ENCODE results near the gene CMKLR1.

Gene CMKLR1, protein sequence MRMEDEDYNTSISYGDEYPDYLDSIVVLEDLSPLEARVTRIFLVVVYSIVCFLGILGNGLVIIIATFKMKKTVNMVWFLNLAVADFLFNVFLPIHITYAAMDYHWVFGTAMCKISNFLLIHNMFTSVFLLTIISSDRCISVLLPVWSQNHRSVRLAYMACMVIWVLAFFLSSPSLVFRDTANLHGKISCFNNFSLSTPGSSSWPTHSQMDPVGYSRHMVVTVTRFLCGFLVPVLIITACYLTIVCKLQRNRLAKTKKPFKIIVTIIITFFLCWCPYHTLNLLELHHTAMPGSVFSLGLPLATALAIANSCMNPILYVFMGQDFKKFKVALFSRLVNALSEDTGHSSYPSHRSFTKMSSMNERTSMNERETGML

DNA sequence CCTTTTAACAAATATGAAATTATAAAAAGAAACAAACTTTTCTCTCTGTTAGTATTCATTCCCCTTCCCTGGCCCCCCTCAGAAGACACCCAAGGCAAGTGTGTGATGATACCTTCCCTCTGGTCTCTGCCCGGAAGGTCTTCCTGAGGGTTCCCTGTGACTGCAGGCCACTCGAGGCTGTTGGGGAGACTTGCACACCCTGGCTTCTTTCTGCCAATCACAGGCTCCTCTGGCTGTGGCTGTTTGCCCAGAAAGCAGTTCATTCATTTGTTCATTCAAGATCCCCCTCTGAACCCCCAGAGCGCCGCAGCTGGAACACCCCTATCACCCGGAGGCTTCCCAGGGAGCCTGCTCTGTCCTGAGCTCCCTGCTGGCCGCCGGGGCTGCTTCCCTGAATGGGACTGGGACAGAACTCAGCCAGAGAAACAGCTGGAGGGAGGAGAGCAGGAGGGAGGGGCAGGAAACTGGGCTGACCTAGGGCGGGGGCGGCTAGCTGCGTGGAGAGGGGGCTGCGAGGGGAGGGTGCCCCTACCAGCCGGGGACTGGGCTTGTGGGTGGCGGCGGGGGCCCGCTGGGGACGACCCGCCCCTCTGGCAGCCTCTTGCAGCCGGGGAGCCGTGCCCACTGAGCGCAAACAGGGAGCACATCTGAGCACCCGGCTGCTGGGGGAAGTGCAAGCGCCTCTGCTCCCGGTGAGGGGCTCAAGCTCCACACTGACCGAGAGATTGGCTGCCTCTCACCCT lies at the start of gene CMKLR1:
Gene CMKLR1, minus strand, starts transcription at position 397 of the 743 bp plus-strand sequence. CDS start 45,720 bp downstream, outside the sequence.
- in situ Hi-C loops (cut with MboI; ENCODE audit: low sequenced_read_pairs): no loop called here

DNA sequence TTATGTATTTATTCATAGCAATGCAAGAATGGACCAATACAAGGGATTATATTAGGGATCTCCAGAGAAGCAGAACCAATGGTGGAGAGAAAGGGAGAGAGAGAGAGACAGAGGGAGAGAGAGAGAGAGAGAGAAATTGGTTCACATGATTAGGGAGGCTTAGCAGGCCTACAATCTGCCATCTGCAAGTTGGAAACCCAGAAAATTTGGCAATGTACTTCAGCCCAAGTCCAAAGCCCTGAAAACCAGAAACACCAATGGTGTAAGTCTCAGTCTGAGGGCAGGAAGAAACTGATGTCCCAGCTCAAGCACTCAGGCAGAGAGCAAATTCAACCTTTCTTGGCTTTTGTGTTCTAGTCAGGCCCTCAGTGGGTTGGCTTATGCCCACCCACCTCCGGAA lies 48.7 kb upstream of the CMKLR1 start:
- in situ Hi-C loops (cut with MboI; ENCODE audit: low sequenced_read_pairs): no loop called here

DNA sequence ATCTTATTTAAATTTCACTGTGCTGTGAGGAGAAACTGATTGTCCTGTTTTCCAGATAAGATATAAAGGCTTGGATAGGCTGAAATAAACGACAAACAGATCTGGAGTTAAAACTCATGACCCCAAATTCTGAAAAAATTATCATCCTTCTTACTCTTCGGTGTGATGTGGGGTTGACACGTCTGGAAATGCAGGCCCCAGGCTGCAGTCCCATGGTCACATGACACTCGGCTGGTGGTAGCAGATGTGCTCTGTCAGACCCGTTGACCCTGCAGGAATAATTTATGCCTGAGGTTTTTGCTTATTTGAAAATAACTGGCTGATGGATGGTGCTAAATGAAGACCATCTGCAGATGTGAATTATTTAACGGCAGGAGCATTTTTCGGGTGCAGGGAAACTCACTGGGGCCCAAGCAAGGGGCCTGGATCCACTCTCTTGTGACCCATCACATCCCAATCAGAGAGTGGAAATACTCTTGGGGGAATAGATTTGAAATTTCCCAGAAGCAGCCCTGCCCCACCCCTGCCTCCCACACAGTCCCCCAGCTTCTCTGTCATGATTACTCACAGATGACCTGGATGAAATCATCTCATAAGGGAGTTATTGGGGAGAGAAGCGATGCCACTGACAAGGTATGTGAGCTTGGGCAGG lies 47.7 kb upstream of the CMKLR1 start:
- in situ Hi-C loops (cut with MboI; ENCODE audit: low sequenced_read_pairs): no loop called here

DNA sequence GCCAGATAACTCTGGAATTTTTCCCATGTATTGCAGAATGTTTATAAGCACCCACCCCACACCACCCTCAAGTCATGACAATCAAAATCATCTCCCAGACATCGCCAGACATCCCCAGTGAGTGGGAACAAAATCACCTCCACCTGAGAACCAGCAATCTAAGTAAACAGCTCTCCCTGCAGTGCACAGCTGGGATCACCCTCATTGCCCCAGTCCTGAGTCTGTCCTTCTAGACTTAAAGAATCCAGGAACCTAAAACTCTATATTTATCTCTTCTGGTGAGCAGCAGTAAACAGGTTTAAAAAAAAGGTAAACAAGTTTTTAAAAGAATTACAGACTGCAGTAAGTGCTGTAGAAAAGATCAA lies 43.3 kb upstream of the CMKLR1 start:
- in situ Hi-C loops (cut with MboI; ENCODE audit: low sequenced_read_pairs): no loop called here

DNA sequence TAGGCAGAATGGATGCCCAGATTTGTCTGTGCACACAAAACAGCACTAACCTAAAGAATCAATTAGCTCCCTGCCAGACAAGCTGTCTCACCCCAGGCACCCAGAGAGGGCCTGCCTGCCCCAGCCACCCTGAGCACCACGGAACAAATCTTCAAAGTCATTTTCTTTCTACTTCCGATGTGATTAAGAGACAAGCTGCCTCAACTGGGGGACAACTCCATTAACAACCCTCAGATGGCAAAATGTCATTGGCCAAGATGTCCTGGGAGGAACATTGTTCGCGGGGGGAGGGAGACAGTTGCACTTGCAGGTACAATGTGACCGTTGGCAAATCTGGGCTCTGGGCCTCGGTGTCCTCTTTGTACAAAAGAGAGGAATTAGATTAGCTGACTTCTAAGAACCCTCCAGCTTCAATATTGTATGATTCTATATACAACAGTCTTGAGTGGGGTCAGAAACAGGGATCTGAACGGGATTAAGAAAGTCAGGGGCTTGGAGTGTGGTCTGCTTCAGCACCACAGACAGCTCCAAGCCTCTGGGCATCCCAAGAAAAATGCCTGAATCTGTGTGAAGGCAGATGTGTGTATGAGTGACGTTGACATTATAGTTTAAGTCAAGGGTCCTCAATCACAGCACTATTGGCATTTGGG lies 42.8 kb upstream of the CMKLR1 start:
- in situ Hi-C loops (cut with MboI; ENCODE audit: low sequenced_read_pairs): no loop called here

DNA sequence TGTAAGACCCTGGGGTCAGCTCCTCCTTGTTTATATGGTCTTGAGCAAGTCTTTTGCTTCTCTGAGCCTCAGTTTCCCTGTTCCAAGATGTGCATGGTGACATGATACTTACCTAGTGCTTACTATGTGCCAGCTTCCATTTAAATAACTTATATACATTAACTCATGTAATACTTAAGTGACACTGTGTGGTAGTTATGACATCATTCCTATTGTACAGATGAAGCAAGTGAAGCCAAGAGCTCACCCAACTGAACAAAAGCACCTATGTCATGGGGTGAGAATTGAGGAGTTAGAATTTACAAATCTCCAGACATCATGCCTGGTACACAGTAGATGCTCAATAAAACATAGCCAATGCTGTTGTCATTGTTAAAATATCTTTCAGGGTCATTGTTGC lies 41.3 kb upstream of the CMKLR1 start:
- in situ Hi-C loops (cut with MboI; ENCODE audit: low sequenced_read_pairs): no loop called here

DNA sequence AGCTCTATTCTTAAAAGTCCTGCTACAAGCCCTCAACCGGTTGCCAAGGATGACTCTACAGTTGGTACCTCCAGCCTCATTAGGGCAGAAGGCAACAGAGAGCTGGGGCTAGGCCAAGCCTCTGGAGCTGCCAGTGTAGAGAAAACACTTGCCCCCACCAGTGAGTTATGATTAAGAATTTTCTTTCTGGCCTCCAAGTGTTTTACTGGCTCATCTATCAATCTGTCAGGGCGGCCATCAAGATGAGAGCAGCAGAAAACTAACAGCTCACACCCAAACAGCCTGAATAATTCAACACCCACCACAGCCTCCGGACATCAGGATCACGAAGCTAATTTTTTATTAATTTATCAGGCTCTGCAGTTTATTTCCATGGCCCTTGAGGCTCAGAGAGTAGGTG lies 40.7 kb upstream of the CMKLR1 start:
- in situ Hi-C loops (cut with MboI; ENCODE audit: low sequenced_read_pairs): no loop called here

DNA sequence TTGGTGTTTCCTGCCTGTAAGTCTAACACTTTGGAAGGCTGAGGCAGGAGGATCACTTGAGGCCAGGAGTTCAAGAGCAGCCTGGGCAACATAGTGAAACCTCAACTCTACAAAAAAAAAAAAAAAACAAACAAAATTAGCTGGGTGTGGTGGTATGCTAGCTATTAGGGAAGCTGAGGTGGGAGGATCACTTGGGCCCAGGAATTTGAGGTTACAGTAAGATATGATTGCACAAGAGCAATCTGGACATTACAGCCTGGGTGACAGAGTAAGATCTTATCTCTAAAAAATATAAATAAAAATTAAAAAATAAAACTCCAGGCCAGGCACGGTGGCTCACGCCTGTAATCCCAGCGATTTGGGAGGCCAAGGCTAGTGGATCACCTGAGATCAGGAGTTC lies 39.8 kb upstream of the CMKLR1 start:
- in situ Hi-C loops (cut with MboI; ENCODE audit: low sequenced_read_pairs): no loop called here

DNA sequence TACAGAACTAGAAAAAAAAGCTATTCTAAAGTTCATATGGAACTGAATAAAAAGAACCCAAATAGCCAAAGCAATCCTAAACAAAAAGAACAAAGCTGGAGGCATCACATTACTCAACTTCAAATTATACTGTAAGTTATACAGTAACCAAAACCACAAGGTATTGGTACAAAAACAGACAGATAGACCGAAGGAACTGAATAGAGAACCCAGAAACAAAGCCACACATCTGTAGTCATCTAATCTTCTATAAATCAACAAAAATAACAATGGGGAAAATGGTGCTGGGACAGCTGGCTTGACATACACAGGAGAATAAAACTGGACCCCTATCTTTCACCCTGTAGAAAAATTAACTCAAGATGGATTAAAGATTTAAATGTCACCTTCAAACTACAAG lies 38.1 kb upstream of the CMKLR1 start:
- in situ Hi-C loops (cut with MboI; ENCODE audit: low sequenced_read_pairs): no loop called here

DNA sequence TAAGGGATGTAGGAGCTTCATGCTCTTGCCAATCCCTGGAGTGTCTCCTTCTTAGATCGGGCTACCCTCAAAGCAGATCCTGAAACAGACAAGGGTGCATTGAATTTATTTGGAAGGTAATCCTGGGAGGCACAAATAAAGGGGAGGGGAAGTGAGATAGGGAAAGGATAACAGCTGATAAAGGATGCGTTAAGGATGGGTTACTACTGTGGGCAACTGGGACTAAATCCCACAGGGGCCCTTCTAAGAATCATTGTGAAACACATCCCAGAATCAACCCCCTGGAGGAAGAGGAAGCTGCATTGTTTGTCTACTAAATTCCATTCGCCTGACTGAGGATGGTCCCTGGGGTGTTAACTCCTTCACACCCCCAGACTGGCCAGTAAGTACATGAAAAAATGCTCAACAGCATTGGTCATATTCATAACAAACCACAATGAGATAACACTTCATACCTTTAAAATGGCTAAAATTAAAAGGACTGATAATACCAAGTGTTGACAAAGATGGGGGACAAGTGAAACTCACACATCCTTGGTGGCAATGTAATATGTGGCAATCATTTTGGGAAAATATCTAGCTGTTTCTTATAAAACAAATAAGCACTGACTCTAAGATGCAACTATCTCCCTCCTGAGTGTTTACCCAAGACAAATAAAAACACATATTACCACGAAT lies 37.0 kb upstream of the CMKLR1 start:
- in situ Hi-C loops (cut with MboI; ENCODE audit: low sequenced_read_pairs): no loop called here

DNA sequence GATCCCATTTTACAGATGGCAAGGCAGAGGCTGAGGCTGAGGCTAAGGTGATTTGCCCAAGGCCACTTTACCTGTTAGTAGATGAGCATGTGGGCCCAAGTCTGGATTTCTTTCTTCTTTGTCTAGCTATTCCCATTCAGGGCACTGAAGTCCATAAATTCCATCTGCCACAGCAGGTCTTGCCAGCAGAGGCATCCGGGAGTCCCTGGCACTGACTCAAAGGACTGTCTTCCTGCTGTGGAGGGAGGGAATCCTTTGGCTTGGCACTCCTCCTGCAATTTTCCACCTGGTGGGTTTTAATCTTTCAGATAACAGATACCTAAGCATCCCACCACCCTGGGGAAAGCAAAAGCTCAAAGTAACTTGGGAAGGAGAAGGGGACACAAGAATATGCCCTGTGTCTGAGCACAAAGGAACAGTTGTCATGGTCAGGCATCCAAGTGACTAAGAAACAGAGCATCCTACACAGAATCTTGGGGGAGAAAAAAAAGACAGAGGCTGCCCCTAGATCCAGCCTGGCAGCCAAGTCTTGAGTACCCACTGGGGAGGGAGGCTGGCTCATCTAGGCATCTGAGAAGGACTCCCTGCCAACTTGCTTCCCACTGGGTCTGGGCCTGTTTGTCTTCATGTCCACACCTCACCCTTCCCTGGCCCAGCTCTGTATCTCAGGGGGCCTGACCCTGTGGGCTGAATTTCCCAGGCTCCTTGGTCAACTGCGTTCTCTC lies 35.6 kb upstream of the CMKLR1 start:
- in situ Hi-C loops (cut with MboI; ENCODE audit: low sequenced_read_pairs): no loop called here

DNA sequence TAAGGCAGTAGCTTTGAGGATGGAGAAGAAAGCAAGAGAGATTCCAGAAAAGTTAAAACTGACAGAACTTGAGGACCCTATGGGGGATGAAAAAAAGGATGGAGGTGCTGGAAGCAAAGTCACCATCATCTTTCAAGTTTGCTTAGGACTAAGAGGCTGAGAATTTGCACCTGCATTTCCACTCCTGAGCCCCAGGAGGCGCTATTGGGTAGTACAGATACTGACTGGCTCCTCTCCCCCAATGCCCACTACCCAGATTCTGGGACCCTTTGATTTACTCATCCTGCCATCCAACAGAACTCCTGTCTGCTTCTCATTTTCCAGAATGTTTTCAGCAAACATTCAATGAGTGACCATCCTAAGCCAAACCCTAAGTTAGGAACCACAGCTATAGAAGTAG lies 34.0 kb upstream of the CMKLR1 start:
- in situ Hi-C loops (cut with MboI; ENCODE audit: low sequenced_read_pairs): no loop called here

DNA sequence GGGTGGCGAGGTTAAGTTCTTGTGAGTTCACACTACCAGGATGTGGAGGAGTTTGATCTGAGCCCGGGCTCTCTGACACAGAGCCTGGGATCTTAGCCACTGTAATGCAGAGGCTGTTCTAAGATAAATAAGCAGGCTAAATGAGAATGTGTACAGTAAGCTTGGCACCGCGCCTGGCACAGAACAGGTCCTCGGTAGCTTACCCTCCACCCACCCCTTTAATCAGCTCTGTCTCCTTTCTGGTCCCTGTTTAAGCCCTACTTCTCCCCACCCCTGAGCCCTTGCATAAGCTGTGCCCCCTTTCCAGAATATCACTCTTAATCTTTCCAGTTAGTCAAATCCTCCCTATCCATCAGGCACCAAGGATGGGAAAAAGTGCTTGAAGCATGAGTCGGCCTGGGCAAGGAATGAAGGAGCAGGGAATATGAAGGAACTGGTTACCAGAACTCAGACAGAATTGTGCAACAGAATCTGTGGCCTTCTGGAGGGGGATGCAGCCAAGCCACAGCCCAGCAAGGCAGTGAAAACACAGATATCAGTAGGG lies 32.8 kb upstream of the CMKLR1 start:
- in situ Hi-C loops (cut with MboI; ENCODE audit: low sequenced_read_pairs): no loop called here

DNA sequence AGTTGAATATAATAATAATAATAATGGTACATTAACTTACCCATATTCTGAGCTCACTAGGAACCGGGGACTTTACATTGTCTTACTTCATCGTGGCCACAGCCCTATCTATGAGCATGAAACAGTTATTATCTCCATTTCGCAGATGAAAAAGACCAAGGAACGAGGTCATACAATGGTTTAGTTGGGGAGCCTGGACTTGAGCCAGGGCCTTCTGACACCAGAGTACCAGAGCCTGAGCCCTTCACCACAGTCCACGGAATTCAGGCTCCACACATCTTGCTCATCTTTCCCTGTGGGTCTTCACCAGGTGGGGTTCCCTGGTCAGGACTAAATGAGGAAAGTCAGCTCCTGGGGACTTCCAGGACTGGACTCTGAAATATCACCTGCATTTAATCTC lies 31.3 kb upstream of the CMKLR1 start:
- in situ Hi-C loops (cut with MboI; ENCODE audit: low sequenced_read_pairs): no loop called here

DNA sequence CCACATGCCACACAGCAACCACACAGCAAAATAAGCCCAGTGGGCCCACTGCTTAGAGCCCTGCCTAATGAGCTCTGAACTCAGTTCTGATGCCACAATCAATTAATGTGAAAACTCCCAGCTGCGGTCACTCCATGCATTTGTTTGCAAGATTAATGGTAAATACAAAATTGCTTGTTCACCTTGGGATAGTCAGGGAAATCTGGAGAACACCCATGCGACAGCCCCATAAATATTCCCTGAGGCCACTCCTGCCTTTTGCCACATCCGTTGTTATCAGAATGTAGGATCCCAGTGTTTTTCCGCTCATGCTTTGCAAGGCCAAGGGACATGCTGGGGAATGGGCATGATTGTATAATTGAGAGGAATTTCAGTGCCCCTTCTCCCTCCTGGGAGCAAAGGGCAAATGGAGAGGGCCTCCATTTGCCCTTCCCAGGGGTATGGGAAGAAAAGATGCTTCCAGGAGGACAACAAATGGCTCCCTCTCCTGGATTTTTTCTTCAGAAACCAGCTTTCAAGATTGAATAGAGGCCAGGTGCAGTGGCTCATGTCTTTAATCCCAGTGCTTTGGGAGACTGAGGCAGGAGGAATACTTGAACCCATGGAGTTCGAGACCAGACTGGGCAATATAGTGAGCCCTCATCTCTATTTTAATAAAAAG lies 30.8 kb upstream of the CMKLR1 start:
- in situ Hi-C loops (cut with MboI; ENCODE audit: low sequenced_read_pairs): no loop called here

DNA sequence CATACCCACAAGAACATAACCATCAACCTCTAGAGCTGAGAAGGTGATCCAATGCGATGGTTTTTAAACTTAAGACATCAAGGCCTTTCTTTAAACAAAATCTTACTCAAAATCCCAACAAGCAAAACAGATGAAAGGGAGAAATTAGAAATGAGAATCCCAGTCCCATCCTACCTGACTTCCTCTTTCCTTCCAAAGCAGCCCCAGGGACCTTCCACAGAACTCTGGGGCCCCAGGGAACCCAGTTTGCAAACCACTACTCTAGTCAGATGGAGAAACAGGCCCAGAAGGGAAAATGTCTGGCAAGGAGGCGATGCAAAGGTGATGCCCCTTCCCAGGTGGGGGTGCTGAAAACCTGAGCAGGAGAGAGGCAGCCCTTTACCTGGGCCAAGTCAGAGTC lies 29.0 kb upstream of the CMKLR1 start:
- in situ Hi-C loops (cut with MboI; ENCODE audit: low sequenced_read_pairs): no loop called here

DNA sequence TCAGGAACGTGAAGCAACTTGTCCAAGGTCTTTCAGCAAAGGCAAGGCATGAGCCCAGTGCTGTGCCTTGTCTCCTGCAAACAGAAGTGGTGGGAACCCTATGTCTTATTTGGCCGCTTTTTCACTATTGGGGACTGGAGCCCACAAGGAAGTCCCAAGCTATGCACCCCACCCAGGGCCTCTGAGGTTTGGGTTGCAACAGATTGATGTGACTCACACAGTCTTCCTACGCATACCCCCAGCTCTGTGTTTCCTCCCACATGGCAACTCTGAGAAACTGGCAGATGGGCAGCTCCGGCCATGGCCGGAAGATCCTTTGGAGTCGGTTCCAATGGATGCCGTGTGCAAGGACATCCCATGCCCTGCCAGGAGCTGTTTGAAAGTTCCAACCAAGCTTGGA lies 28.3 kb upstream of the CMKLR1 start:
- in situ Hi-C loops (cut with MboI; ENCODE audit: low sequenced_read_pairs): no loop called here

DNA sequence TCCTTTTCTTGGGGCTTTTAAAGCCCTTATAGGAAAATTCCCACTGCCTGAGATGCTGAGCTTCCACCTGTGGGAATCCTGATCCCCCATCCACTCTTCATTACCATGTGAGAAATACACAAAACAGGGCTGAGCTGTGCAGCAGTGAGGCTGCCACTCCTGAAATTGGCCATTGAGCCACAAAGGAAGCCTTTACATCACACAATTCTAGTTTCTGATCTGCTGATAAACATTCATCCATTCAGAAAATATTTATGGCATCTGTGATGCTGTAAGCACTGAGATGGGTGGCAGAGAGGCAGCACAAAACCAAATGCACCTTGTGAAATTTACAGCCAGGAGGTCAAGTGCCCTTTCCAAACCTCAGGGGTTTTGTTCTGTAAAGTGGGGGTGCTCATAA lies 26.2 kb upstream of the CMKLR1 start:
- in situ Hi-C loops (cut with MboI; ENCODE audit: low sequenced_read_pairs): no loop called here

DNA sequence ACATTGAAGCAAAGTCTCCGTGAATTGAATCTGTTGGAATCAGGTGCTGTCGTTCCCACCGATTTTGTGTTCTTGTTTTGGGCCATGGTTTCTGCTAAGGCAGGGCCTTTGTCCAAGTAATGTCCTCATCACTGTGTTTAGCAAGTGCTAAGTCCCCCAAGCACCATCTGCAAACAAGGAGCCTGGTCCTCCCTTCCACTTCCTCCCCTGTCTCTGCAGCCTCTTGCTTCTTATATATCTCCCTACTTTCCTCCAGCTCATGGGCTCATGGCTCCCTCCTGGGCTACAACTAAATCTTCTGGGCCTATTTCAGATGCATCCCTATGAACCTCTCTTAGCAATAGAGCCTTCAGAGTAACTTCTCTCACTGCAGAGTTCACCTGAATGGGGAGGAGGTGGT lies 25.8 kb upstream of the CMKLR1 start:
- in situ Hi-C loops (cut with MboI; ENCODE audit: low sequenced_read_pairs): no loop called here

DNA sequence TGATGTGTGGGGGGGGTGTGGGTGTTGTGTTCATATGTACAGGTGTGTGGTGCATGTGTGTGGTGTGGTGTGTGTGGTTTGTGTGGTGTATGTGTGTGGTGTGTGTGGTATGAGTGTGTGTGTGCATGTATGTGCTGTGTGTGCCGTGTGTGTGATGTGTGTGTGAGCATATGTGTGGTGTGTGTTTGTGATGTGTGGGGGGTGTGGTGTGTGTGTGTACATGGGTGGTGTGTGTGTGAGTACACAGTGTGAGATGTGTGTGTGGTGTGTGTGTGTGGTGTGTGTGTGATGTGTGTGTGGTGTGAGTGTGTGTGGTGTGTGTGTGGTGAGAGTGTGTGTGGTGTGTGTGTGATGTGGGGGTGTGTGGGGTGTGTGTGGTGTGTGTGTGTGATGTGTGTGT lies 24.5 kb upstream of the CMKLR1 start:
- in situ Hi-C loops (cut with MboI; ENCODE audit: low sequenced_read_pairs): no loop called here
